PFSK-1 (cell line): ENCODE measurements around the gene MAST1.

Experiments
- FOXP2 ChIP-seq: optimal IDR thresholded peaks from 2 replicates; pipeline ENCODE3; 2011; ENCODE audit warnings: borderline replicate concordance, control low read depth, inconsistent platforms; ENCODE audit not compliant: insufficient read depth; ENCODE audit errors: extremely low read length, extremely low read depth
- POLR2AphosphoS5 ChIP-seq: IDR thresholded peaks from 2 replicates; pipeline ENCODE4 v1.6.1; 2012; ENCODE audit warnings: low read depth, mild to moderate bottlenecking, control low read depth, low read length, moderate library complexity
- REST ChIP-seq, 2 experiments: IDR thresholded peaks; 2 replicates each; pipeline versions ENCODE4 v1.6.1 to v1.8.0; 2011 to 2012; ENCODE audit warnings: low read depth in 2 of 2, low read length in 2 of 2, control low read depth in 1 of 2, inconsistent platforms in 1 of 2, mild to moderate bottlenecking in 1 of 2, moderate library complexity in 1 of 2; ENCODE audit not compliant: insufficient read depth in 1 of 2
- SIN3A ChIP-seq: IDR thresholded peaks from 2 replicates; pipeline ENCODE4 v1.6.1; 2012; ENCODE audit warnings: mild to moderate bottlenecking, low read length, moderate library complexity, borderline replicate concordance; ENCODE audit not compliant: insufficient read depth
- TAF1 ChIP-seq: IDR thresholded peaks from 2 replicates; pipeline ENCODE4 v1.6.1; 2012; ENCODE audit warnings: low read length, control low read depth, borderline replicate concordance; ENCODE audit not compliant: insufficient read depth

Gene MAST1

GRCh38 chr19:12884926-12885748 lies 46.8 kb downstream of the MAST1 start:
- TF ChIP-seq TAF1 = no peak
- no peak for TF ChIP-seq REST (IDR thresholded peaks at IDR 0.05; ENCODE audit: insufficient read depth in 1 of 2, low read depth in 2 of 2, low read length in 2 of 2)
- no peak for TF ChIP-seq POLR2AphosphoS5
- no peak for TF ChIP-seq SIN3A
- TF ChIP-seq FOXP2 = no peak

GRCh38 chr19:12885749-12886650 lies 47.7 kb downstream of the MAST1 start:
- TF ChIP-seq SIN3A = no peak
- no peak for TF ChIP-seq FOXP2
- no peak for TF ChIP-seq TAF1
- TF ChIP-seq POLR2AphosphoS5 = no peak

GRCh38 chr19:12886651-12886968 lies 48.3 kb downstream of the MAST1 start:
- TF ChIP-seq FOXP2 (no peak), TAF1 (no peak), REST (IDR thresholded peaks at IDR 0.05; ENCODE audit: insufficient read depth in 1 of 2, low read depth in 2 of 2, low read length in 2 of 2) (no peak), POLR2AphosphoS5 (no peak), SIN3A (no peak)

GRCh38 chr19:12886969-12887747 lies 48.8 kb downstream of the MAST1 start, which contains the start of gene KLF1:
KLF1 (minus strand) TSS chr19:12887201; CDS start chr19:12887140, 61 bp downstream.
- TF ChIP-seq TAF1 (no peak), SIN3A (no peak), REST (IDR thresholded peaks at IDR 0.05; ENCODE audit: insufficient read depth in 1 of 2, low read depth in 2 of 2, low read length in 2 of 2) (no peak), FOXP2 (no peak), POLR2AphosphoS5 (no peak)

- TF ChIP-seq FOXP2 = no peak
- no peak for TF ChIP-seq TAF1
- TF ChIP-seq REST (IDR thresholded peaks at IDR 0.05; ENCODE audit: insufficient read depth in 1 of 2, low read depth in 2 of 2, low read length in 2 of 2) = no peak
- TF ChIP-seq POLR2AphosphoS5 = no peak
- TF ChIP-seq SIN3A = no peak
Measured at GRCh38 chr19:12888006-12888603, 49.8 kb downstream of the MAST1 start.
